ENCODE measurements around the gene TNNT1.

- TF ChIP-seq EZH2 (IDR thresholded peaks at IDR 0.05) (no peak), YY1 (IDR thresholded peaks at IDR 0.05; ENCODE audit: extremely low read depth, insufficient replicate concordance, low read depth, low read length) (no peak), CTCF (IDR thresholded peaks at IDR 0.05 in 2 of 3, conservative IDR thresholded peaks at IDR 0.05 in 1 of 3; ENCODE audit: borderline replicate concordance in 1 of 3, insufficient read depth in 1 of 3, low read depth in 2 of 3, low read length in 2 of 3) (no peak), ZFX (IDR thresholded peaks at IDR 0.05) (no peak), REST (IDR thresholded peaks at IDR 0.05; ENCODE audit: low read depth) (no peak), POLR2A (IDR thresholded peaks at IDR 0.05; ENCODE audit: borderline replicate concordance, extremely low read depth, insufficient read depth, insufficient read length) (no peak), ZNF274 (IDR thresholded peaks at IDR 0.05; ENCODE audit: low read depth, low read length) (no peak), CEBPB (IDR thresholded peaks at IDR 0.05; ENCODE audit: low read depth) (no peak), FOSL1 (IDR thresholded peaks at IDR 0.05; ENCODE audit: low read depth) (no peak)
These were observed 56.3 kb downstream of the TNNT1 start for GRCh38 chr19:55092423-55093318.
